Measurements from ENCODE around the gene MALRD1.

DNA sequence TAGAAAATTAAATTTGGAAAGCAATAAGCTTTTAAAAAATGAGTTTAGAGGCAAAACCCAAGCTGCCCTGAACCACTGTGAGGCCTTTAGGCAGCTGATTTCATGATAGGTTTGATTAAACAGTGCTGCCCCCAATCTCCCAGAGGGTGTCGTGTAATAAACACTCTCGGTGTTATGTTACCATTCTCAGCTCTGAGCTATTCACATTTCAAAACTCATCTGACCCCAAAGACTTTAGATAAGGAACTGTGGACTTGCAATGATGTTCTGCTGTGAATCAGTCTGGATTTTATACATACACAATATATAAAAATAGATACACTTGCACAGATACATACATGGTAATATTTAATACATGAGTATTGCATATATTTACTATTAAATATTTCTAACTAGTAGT lies 120.4 kb downstream of the MALRD1 start:
- TF ChIP-seq CTCF (IDR thresholded peaks at IDR 0.05) (no peak), POLR2A (IDR thresholded peaks at IDR 0.05) (no peak)
